D341Med (cell line): ENCODE data around the gene AADACL4.
"Not testable (repeated sequence)": the region's sequence is repeated elsewhere in the genome, so short reads cannot be mapped to it uniquely, and the experiment has no call there.

Experiments used
- DNase-seq: peaks from one replicate; pipeline ENCODE4 v3.0.0; 2012; ENCODE audit warnings: low spot score

The AADACL4 gene

GRCh38 chr1:12658531-12659453, 14.9 kb downstream of the AADACL4 start:
- peak; percentile 86 for DNase-seq

GRCh38 chr1:12661606-12662219, 17.8 kb downstream of the AADACL4 start:
- DNase-seq: no peak

- no peak for DNase-seq
These were observed 18.7 kb downstream of the AADACL4 start for GRCh38 chr1:12662556-12662955.

DNA sequence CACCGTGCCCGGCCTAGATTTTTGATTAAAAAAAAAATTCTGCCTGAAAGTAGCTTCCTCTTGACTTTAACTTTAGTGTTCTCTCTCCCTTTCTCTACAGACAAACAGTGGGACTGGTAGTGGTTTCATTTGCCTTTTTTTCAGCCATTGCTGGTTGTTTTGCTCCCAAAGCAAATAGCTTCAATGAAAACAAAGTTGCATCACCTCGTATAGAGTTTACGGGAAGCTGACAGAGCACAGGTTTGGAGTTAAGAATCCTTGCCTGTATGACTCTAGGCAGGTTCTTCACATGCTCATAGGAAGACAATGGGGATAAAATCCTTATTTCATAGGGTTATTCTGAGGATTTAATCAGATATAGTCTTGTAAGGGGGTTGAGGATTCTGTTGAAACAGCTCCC, 21.6 kb downstream of the AADACL4 start:
- DNase-seq: no peak

DNA sequence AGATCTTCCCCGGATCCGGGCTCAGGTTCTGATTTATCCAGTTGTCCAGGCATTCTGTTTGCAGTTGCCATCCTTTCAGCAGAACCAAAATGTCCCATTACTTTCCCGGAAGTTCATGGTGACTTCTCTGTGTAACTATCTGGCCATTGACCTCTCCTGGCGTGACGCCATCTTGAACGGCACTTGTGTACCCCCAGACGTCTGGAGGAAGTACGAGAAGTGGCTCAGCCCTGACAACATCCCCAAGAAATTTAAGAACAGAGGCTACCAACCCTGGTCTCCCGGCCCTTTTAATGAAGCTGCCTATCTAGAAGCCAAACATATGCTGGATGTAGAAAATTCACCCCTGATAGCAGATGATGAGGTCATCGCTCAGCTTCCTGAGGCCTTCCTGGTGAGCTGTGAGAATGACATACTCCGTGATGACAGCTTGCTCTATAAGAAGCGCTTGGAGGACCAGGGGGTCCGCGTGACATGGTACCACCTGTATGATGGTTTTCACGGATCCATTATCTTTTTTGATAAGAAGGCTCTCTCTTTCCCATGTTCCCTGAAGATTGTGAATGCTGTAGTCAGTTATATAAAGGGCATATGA, 22.4 kb downstream of the AADACL4 start:
- DNase-seq: no peak

- DNase-seq: no peak
These were observed 25.7 kb downstream of the AADACL4 start for GRCh38 chr1:12669529-12670068.

- DNase-seq: no peak
These were observed 30.5 kb downstream of the AADACL4 start for GRCh38 chr1:12674358-12674757.

GRCh38 chr1:12676122-12676521, 32.2 kb downstream of the AADACL4 start:
- DNase-seq: not testable (repeated sequence)

GRCh38 chr1:12677565-12677964, 33.7 kb downstream of the AADACL4 start:
- DNase-seq: no peak

GRCh38 chr1:12678350-12678749, 34.5 kb downstream of the AADACL4 start:
- no peak for DNase-seq

DNA sequence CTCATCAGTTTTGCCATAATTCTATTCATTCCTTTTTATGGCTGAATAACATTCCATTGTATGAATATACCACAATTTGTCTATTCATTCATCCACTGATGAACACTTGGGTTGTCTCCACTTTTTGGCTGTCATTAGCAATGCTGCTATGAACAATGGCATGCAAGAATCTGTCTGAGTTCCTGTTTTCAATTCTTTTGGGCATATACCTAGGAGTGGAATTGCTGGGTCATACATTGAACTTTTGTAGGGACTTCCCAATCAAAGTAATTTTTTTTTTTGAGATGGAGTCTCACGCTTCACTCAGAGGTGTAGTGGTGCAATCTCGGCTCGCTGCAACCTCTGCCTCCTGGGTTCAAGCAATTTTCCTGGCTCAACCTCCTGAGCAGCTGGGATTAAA, 34.9 kb downstream of the AADACL4 start:
- no peak for DNase-seq

GRCh38 chr1:12690156-12690555, 46.3 kb downstream of the AADACL4 start:
- no peak for DNase-seq

- no peak for DNase-seq
These were observed 49.3 kb downstream of the AADACL4 start for GRCh38 chr1:12692967-12693782.

GRCh38 chr1:12696658-12697057, 52.8 kb downstream of the AADACL4 start:
- DNase-seq: no peak

- DNase-seq: no peak
These were observed 53.5 kb downstream of the AADACL4 start for GRCh38 chr1:12697397-12697796.

DNA sequence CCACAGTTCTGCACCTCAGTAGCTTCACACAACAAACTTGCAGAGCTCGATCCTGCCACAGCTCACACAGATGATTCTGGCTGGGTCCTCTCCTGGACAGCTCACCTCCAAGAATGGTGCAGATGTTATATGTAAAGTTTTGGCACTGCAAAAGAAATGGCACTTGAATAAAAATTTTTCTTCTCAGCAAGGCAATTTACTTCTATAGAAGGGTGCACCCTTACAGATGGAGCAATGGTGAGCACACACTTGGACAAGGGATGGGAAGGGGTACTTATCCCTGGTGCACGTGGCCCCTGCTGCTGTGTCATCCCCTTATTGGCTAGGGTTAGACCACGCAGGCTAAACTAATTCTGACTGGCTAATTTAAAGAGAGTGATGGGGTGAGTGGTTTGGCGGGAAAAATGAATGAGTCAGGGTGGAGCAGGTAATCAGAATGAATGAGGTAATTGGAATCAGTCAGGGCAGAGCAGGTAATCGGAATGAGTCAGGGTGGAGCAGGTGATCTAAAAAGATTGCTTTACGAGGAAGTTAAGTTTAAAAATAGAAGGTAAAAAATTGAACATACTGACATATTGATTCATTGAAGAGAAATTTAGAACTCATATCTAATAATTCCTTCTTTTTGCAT, 60.1 kb downstream of the AADACL4 start:
- no peak for DNase-seq

DNA sequence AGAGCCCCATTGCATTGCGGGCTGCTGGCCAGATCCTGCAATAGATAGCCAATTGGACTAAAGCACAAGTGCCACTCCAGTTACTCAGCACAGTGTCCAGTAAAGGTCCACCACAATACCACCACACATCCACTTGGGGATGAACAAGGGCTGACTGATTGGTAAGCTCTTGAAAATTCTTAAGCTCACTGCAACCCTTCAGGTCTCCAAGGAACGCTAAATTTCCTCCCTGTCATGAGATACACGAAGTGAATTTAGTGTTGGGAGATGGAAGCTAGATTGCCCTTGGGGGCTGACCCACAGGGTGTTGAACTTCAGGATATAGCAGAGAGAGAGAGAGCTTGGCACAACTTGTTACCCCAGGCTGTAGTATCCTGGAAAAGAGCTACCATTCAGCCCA, 62.2 kb downstream of the AADACL4 start:
- no peak for DNase-seq

- no peak for DNase-seq
These were observed 64.7 kb downstream of the AADACL4 start for GRCh38 chr1:12708396-12709090.

- no peak for DNase-seq
These were observed 65.2 kb downstream of the AADACL4 start for GRCh38 chr1:12709091-12709491.

GRCh38 chr1:12709696-12710095, 65.8 kb downstream of the AADACL4 start:
- no peak for DNase-seq

DNA sequence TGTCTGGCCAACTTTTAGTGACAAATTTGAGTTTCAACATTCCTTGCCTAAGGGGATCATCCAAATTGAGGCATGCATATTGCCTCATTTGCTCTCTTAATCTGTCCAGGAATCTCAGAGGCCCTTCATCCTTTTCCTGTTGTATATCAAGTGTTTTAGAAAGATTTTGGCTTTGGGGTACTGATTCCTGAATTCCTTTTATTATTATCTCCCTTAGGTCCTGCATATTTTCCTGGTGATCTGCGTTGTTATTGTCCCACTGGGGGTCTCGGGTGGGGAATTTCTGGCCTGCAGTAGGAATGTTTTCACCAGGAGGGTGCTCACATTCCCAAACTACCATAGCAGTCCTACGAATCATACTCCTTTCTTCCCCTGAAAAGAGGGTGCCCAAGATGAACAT, 67.7 kb downstream of the AADACL4 start:
- DNase-seq: no peak
